LNCaP clone FGC (cell line): Measurements from ENCODE around the gene ITGB6.

Experiments used
- DNase-seq: peaks from one replicate; pipeline ENCODE4 v3.0.0-alpha.2; 2011; ENCODE audit warnings: low read depth
- H3K4me3 ChIP-seq: 2 replicates; pipeline ENCODE4 v1.5.1; 2011; ENCODE audit warnings: mild to moderate bottlenecking, low read depth, low read length, control low read depth
- CTCF ChIP-seq: IDR thresholded peaks from 2 replicates; pipeline ENCODE4 v1.5.1; 2012; ENCODE audit warnings: mild to moderate bottlenecking; ENCODE audit not compliant: control insufficient read depth, insufficient read depth; ENCODE audit errors: extremely low read depth

ITGB6 gene

GRCh38 chr2:160221391-160222276, 21.6 kb upstream of the ITGB6 start:
- no peak for DNase-seq
- no peak for TF ChIP-seq CTCF
- no peak overlapping the region for H3K4me3 ChIP-seq

GRCh38 chr2:160220545-160221009, 20.5 kb upstream of the ITGB6 start:
- TF ChIP-seq CTCF: no peak

GRCh38 chr2:160220026-160220425, 20.0 kb upstream of the ITGB6 start:
- DNase-seq: no peak
- no peak overlapping the region for H3K4me3 ChIP-seq
- no peak for TF ChIP-seq CTCF

More at GRCh38 chr2:160220545-160221009, 20.5 kb upstream of the ITGB6 start:
- H3K4me3 ChIP-seq: no peak overlapping the region
- DNase-seq: no peak

GRCh38 chr2:160214461-160215445, 14.7 kb upstream of the ITGB6 start:
- no peak for DNase-seq

GRCh38 chr2:160213511-160213910, 13.4 kb upstream of the ITGB6 start:
- H3K4me3 ChIP-seq: no peak overlapping the region
- DNase-seq: no peak
- no peak for TF ChIP-seq CTCF

More at GRCh38 chr2:160214461-160215445, 14.7 kb upstream of the ITGB6 start:
- no peak overlapping the region for H3K4me3 ChIP-seq
- no peak for TF ChIP-seq CTCF

- H3K4me3 ChIP-seq: no peak overlapping the region
- DNase-seq: no peak
- peak; percentile 82 for TF ChIP-seq CTCF
These were observed 10.6 kb upstream of the ITGB6 start for GRCh38 chr2:160210599-160211138.
